DOHH2 (cell line): ENCODE results near the gene SPRR2B.
"Not testable (repeated sequence)": the region's sequence is repeated elsewhere in the genome, so short reads cannot be mapped to it uniquely, and the experiment has no call there.

ENCODE experiments used
- H3F3A ChIP-seq: fragments of 200-600 bp; sonication (generic), shearing (Covaris generic); 2 replicates; pipeline ENCODE4 v1.6.0; 2016; ENCODE audit warnings: antibody characterized with exemption, mild to moderate bottlenecking; ENCODE audit not compliant: control insufficient read depth, insufficient read depth
- H3K27ac ChIP-seq: fragments of 200-600 bp; sonication (generic); 2 replicates; pipeline ENCODE4 v1.5.1; 2014; ENCODE audit warnings: low read depth, mild to moderate bottlenecking, low read length, moderate library complexity
- H3K27me3 ChIP-seq: fragments of 200-600 bp; sonication (generic); 2 replicates; pipeline ENCODE4 v1.6.1; 2014; ENCODE audit warnings: mild to moderate bottlenecking, low read length, mixed read lengths; ENCODE audit not compliant: control insufficient read depth
- H3K36me3 ChIP-seq: fragments of 200-600 bp; sonication (generic); 2 replicates; pipeline ENCODE4 v1.6.1; 2014; ENCODE audit warnings: mild to moderate bottlenecking, low read length, moderate library complexity, mixed read lengths; ENCODE audit not compliant: control insufficient read depth
- H3K4me1 ChIP-seq: fragments of 200-600 bp; sonication (generic); 2 replicates; pipeline ENCODE4 v1.6.1; 2014; ENCODE audit warnings: mild to moderate bottlenecking, low read length, mixed read lengths; ENCODE audit not compliant: control insufficient read depth
- H3K4me2 ChIP-seq: fragments of 200-600 bp; sonication (generic); 2 replicates; pipeline ENCODE4 v1.6.0; 2014; ENCODE audit warnings: mild to moderate bottlenecking, low read length, moderate library complexity
- H3K4me3 ChIP-seq: fragments of 200-600 bp; sonication (generic); 2 replicates; pipeline ENCODE4 v1.5.1; 2014; ENCODE audit warnings: mild to moderate bottlenecking, low read length, mixed read lengths
- H3K79me2 ChIP-seq: fragments of 200-600 bp; sonication (generic); 2 replicates; pipeline ENCODE4 v1.6.1; 2014; ENCODE audit warnings: mild to moderate bottlenecking, low read length, mixed read lengths; ENCODE audit not compliant: control insufficient read depth
- H3K9me2 ChIP-seq: fragments of 200-600 bp; sonication (generic); replicated peaks from 2 replicates; pipeline ENCODE4 v1.6.1; 2014; ENCODE audit warnings: mild to moderate bottlenecking, low read length, mixed read lengths; ENCODE audit not compliant: control insufficient read depth
- H3K9me3 ChIP-seq: fragments of 200-600 bp; sonication (generic); 2 replicates; pipeline ENCODE4 v1.6.1; 2014; ENCODE audit warnings: antibody characterized with exemption, low read length, mixed read lengths; ENCODE audit not compliant: control insufficient read depth, insufficient read depth
- H4K20me1 ChIP-seq: fragments of 200-600 bp; sonication (generic); 2 replicates; pipeline ENCODE4 v1.6.0; 2014; ENCODE audit warnings: low read depth, mild to moderate bottlenecking, antibody characterized with exemption, low read length, moderate library complexity; ENCODE audit not compliant: control insufficient read depth, insufficient read depth
- EZH2phosphoT487 ChIP-seq: fragments of 200-600 bp; sonication (generic); IDR thresholded peaks from 2 replicates; pipeline ENCODE4 v1.6.1; 2017; ENCODE audit warnings: borderline replicate concordance, mild to moderate bottlenecking, antibody characterized with exemption, low read length, moderate library complexity, mixed read lengths
- TF ChIP-seq, protein P1 (sequence below): fragments of 200-600 bp; sonication (generic); IDR thresholded peaks from one replicate; pipeline ENCODE4 v1.5.1; 2014; ENCODE audit warnings: antibody characterized with exemption, mild to moderate bottlenecking, low read depth, low read length; ENCODE audit not compliant: poor library complexity, severe bottlenecking

SPRR2B gene

GRCh38 chr1:153071511-153071910, at the start of gene SPRR2B:
Gene SPRR2B (minus strand): TSS chr1:153071611. CDS start chr1:153070839, 772 bp downstream.
- no peaks in the 10 kb centered on the region for H3K9me3 ChIP-seq
- no peaks in the 10 kb centered on the region; the same call in 1 of the 2 replicates for H3K27me3 ChIP-seq
- no peaks in the 10 kb centered on the region for H3K4me1 ChIP-seq
- no peaks in the 10 kb centered on the region for H3F3A ChIP-seq
- H3K27ac ChIP-seq, result no peak within 1 kb of the TSS
- H4K20me1 ChIP-seq, result no peaks in the 10 kb centered on the region
- no peaks in the 10 kb centered on the region for H3K9me2 ChIP-seq
- no peak within 1 kb of the TSS for H3K4me3 ChIP-seq
- no peak within 1 kb of the TSS for H3K4me2 ChIP-seq
- TF ChIP-seq, protein P1, sequence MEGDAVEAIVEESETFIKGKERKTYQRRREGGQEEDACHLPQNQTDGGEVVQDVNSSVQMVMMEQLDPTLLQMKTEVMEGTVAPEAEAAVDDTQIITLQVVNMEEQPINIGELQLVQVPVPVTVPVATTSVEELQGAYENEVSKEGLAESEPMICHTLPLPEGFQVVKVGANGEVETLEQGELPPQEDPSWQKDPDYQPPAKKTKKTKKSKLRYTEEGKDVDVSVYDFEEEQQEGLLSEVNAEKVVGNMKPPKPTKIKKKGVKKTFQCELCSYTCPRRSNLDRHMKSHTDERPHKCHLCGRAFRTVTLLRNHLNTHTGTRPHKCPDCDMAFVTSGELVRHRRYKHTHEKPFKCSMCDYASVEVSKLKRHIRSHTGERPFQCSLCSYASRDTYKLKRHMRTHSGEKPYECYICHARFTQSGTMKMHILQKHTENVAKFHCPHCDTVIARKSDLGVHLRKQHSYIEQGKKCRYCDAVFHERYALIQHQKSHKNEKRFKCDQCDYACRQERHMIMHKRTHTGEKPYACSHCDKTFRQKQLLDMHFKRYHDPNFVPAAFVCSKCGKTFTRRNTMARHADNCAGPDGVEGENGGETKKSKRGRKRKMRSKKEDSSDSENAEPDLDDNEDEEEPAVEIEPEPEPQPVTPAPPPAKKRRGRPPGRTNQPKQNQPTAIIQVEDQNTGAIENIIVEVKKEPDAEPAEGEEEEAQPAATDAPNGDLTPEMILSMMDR, result no peak
- TF ChIP-seq EZH2phosphoT487, result no peak
- no peaks in the 10 kb centered on the region for H3K36me3 ChIP-seq
- no peaks in the 10 kb centered on the region for H3K79me2 ChIP-seq

DNA sequence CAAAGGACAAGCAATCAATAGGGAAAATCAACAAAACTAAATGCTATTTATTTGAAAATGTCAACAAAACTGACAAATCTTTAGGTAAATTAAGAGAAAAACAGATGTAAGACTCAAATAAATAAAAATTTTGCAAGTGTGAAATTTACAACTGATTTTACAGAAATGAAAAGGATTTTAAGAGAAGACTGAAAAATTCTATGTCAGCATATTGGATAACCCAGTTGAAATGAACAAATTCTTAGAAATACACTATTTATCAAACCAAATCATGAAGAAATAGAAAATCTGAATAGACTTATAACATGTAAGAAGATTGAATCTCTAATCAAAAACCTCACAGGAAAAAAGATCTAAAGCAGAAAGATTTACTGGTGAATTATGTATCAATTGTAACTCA, 49.5 kb upstream of the SPRR2B start:
- H4K20me1 ChIP-seq, result no peaks in the 10 kb centered on the region
- H3K4me3 ChIP-seq, result no peak overlapping the region
- no peaks in the 10 kb centered on the region for H3K36me3 ChIP-seq
- H3K4me1 ChIP-seq, result no peaks in the 10 kb centered on the region
- no peak overlapping the region for H3K27ac ChIP-seq
- H3K9me2 ChIP-seq, result no peaks in the 10 kb centered on the region; the same call in 1 of the 2 replicates
- H3K79me2 ChIP-seq, result no peaks in the 10 kb centered on the region
- H3K9me3 ChIP-seq, result no peaks in the 10 kb centered on the region
- 0 out of 2 replicates have a peak, but pooled peaks cover 2% of the 10 kb centered on the region for H3K27me3 ChIP-seq
- no peak overlapping the region for H3K4me2 ChIP-seq
- TF ChIP-seq EZH2phosphoT487, result no peak
- TF ChIP-seq, protein P1, result no peak
- H3F3A ChIP-seq, result no peaks in the 10 kb centered on the region

GRCh38 chr1:153119491-153119971, 48.1 kb upstream of the SPRR2B start:
- Histone ChIP-seq H4K20me1 (no peaks in the 10 kb centered on the region), H3K36me3 (no peaks in the 10 kb centered on the region), H3K27ac (no peak overlapping the region), H3K79me2 (no peaks in the 10 kb centered on the region), H3K4me1 (no peaks in the 10 kb centered on the region), H3K27me3 (0 out of 2 replicates have a peak, but pooled peaks cover 2% of the 10 kb centered on the region), H3K9me2 (no peaks in the 10 kb centered on the region; the same call in 1 of the 2 replicates), H3K4me3 (no peak overlapping the region), H3K4me2 (no peak overlapping the region), H3K9me3 (no peaks in the 10 kb centered on the region), H3F3A (no peaks in the 10 kb centered on the region)
- no peak for TF ChIP-seq EZH2phosphoT487
- TF ChIP-seq, protein P1, result no peak

- H3K36me3 ChIP-seq, H3K4me2 ChIP-seq, H3K4me3 ChIP-seq, H3K9me3 ChIP-seq, H3K79me2 ChIP-seq, H3K27me3 ChIP-seq, H3K4me1 ChIP-seq, H4K20me1 ChIP-seq, H3K27ac ChIP-seq, H3K9me2 ChIP-seq, H3F3A ChIP-seq: not testable (repeated sequence)
Measured at GRCh38 chr1:153115264-153115663, 43.9 kb upstream of the SPRR2B start.
